ENCODE data around the gene CLMP. TPM values are rescaled to one million over a fixed set of nuclear protein-coding genes. Genes with fewer than 3 reads are reported as not detected.

CLMP gene
- polyA plus RNA-seq, 1 donor (not counting 4 experiments of a cell fraction or from before 2014, with no cell fraction given), result 2.7 TPM

DNA sequence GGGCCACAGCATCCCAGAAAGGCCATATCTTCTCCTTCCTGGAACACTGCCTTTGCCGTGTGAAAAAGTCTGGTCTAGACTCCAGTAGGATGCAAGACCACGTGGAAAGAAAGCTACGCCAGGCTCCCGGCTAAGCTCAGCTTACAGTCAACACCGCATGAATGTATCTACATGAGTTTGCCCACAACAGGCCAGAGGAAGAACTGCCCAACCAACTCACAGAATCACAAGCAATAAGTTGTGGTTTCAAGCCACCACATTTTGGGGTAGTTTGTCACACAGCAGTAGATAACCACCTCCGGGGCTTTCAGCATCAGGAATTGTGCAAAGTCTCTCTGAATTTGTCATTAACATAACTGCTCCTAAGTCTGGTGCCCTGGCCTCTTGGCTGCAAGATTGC, 160.5 kb downstream of the CLMP start:
- Histone ChIP-seq H3K9me1 (ENCODE audit: control insufficient read depth, extremely low read depth, insufficient read depth, low read length) (no peaks in the 10 kb centered on the region), H4K20me1 (ENCODE audit: control insufficient read depth, extremely low read depth, insufficient read depth, low read length) (no peaks in the 10 kb centered on the region), H2AFZ (ENCODE audit: control insufficient read depth, low read length) (no peak overlapping the region), H3K79me2 (ENCODE audit: control insufficient read depth, insufficient read depth, low read length) (no peaks in the 10 kb centered on the region), H3K4me1 (ENCODE audit: control insufficient read depth, extremely low read depth, insufficient read depth, low read length) (no peaks in the 10 kb centered on the region), H3K4me3 (ENCODE audit: control insufficient read depth in 2 of 3, extremely low read depth in 1 of 3, insufficient read depth in 2 of 3, low read depth in 1 of 3, low read length in 3 of 3) (no peak overlapping the region), H3K9ac (ENCODE audit: control insufficient read depth, extremely low read depth, insufficient read depth, low read length) (no peak overlapping the region), H3K27ac (ENCODE audit: control insufficient read depth, insufficient read depth, low read length) (no peak overlapping the region), H3K9me3 (ENCODE audit: control insufficient read depth, low read depth, low read length) (no peaks in the 10 kb centered on the region), H3K27me3 (ENCODE audit: control insufficient read depth, extremely low read depth, insufficient read depth, low read length) (no peaks in the 10 kb centered on the region), H3K4me2 (ENCODE audit: control insufficient read depth, extremely low read depth, insufficient read depth, low read depth, low read length) (no peak overlapping the region), H3K36me3 (ENCODE audit: control insufficient read depth in 2 of 2, extremely low read depth in 1 of 2, insufficient read depth in 2 of 2, low read length in 2 of 2) (no peaks in the 10 kb centered on the region)
- no peak for DNase-seq (ENCODE audit: low read depth, low spot score)
- no peak for TF ChIP-seq EZH2 (IDR thresholded peaks at IDR 0.05; ENCODE audit: low read length)
- TF ChIP-seq, protein P1, sequence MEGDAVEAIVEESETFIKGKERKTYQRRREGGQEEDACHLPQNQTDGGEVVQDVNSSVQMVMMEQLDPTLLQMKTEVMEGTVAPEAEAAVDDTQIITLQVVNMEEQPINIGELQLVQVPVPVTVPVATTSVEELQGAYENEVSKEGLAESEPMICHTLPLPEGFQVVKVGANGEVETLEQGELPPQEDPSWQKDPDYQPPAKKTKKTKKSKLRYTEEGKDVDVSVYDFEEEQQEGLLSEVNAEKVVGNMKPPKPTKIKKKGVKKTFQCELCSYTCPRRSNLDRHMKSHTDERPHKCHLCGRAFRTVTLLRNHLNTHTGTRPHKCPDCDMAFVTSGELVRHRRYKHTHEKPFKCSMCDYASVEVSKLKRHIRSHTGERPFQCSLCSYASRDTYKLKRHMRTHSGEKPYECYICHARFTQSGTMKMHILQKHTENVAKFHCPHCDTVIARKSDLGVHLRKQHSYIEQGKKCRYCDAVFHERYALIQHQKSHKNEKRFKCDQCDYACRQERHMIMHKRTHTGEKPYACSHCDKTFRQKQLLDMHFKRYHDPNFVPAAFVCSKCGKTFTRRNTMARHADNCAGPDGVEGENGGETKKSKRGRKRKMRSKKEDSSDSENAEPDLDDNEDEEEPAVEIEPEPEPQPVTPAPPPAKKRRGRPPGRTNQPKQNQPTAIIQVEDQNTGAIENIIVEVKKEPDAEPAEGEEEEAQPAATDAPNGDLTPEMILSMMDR (optimal IDR thresholded peaks at IDR 0.05 in 1 of 3, IDR thresholded peaks at IDR 0.05 in 1 of 3, conservative IDR thresholded peaks at IDR 0.05 in 1 of 3; ENCODE audit: extremely low read depth in 1 of 3, insufficient read depth in 2 of 3, low read length in 3 of 3), result no peak
- dilution Hi-C loops (cut with MboI; ENCODE audit: extremely low pct_ligation_motif_present, low sequenced_read_pairs), result no loop called here
- FAIRE-seq, result no peak

DNA sequence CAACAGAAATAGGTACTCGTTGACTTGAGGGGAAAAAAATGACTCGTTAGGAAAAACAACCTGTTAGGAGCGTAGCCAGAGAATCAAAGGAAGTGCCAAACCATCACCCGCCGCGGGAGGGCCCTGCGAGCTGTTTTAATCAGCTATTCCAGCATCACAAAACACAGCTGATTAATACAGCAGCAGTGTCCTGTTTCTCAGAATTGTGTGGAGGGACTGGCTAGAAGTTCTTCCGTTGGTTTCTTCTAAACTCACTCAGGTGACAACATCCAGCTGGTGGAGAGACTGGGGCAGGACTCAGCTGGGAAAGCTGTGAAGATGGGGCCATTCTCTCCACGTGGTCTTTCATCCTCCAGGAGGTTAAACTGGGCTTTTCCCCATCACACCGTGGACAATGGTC, 161.2 kb downstream of the CLMP start:
- H4K20me1 ChIP-seq (ENCODE audit: control insufficient read depth, extremely low read depth, insufficient read depth, low read length), result no peaks in the 10 kb centered on the region
- dilution Hi-C loops (cut with MboI; ENCODE audit: extremely low pct_ligation_motif_present, low sequenced_read_pairs), result no loop called here
- H3K79me2 ChIP-seq (ENCODE audit: control insufficient read depth, insufficient read depth, low read length), result no peaks in the 10 kb centered on the region
- FAIRE-seq (no peak), DNase-seq (ENCODE audit: low read depth, low spot score) (no peak)
- no peaks in the 10 kb centered on the region for H3K9me1 ChIP-seq (ENCODE audit: control insufficient read depth, extremely low read depth, insufficient read depth, low read length)
- H3K4me1 ChIP-seq (ENCODE audit: control insufficient read depth, extremely low read depth, insufficient read depth, low read length), result no peaks in the 10 kb centered on the region
- no peaks in the 10 kb centered on the region for H3K27me3 ChIP-seq (ENCODE audit: control insufficient read depth, extremely low read depth, insufficient read depth, low read length)
- H3K36me3 ChIP-seq (ENCODE audit: control insufficient read depth in 2 of 2, extremely low read depth in 1 of 2, insufficient read depth in 2 of 2, low read length in 2 of 2), result no peaks in the 10 kb centered on the region
- no peak for TF ChIP-seq EZH2 (IDR thresholded peaks at IDR 0.05; ENCODE audit: low read length)
- TF ChIP-seq, protein P1 (optimal IDR thresholded peaks at IDR 0.05 in 1 of 3, IDR thresholded peaks at IDR 0.05 in 1 of 3, conservative IDR thresholded peaks at IDR 0.05 in 1 of 3; ENCODE audit: extremely low read depth in 1 of 3, insufficient read depth in 2 of 3, low read length in 3 of 3), result peak; percentile 20 to 28 (median 22)
- H3K4me2 ChIP-seq (ENCODE audit: control insufficient read depth, extremely low read depth, insufficient read depth, low read depth, low read length), result no peak overlapping the region
- no peak overlapping the region for H2AFZ ChIP-seq (ENCODE audit: control insufficient read depth, low read length)
- H3K9me3 ChIP-seq (ENCODE audit: control insufficient read depth, low read depth, low read length), result no peaks in the 10 kb centered on the region
- H3K9ac ChIP-seq (ENCODE audit: control insufficient read depth, extremely low read depth, insufficient read depth, low read length), result no peak overlapping the region
- no peak overlapping the region for H3K27ac ChIP-seq (ENCODE audit: control insufficient read depth, insufficient read depth, low read length)
- no peak overlapping the region for H3K4me3 ChIP-seq (ENCODE audit: control insufficient read depth in 2 of 3, extremely low read depth in 1 of 3, insufficient read depth in 2 of 3, low read depth in 1 of 3, low read length in 3 of 3)

Data from keratinocyte (primary cell).